H1 (cell line): ENCODE data around the gene CCT4. TPM values are rescaled to one million over a fixed set of nuclear protein-coding genes. Genes with fewer than 3 reads are reported as not detected.

Source experiments
- CTCF ChIA-PET: fragments of 300-600 bp; sonication (Branson Sonifier 250); formaldehyde crosslinking; loops from one replicate; lab custom pipeline; 2021; ENCODE audit not compliant: partially characterized antibody; lab: Charles Lee
- POLR2A ChIA-PET: fragments of 300-600 bp; sonication (Branson Sonifier 250); formaldehyde crosslinking; loops from one replicate; lab custom pipeline; 2021; ENCODE audit warnings: inconsistent platforms; ENCODE audit not compliant: partially characterized antibody; lab: Charles Lee
- DNase-seq, 2 experiments: peaks; one replicate each; pipeline versions ENCODE4 v3.0.0 to v3.0.0-alpha.2; 2010 to 2022; ENCODE audit warnings: low spot score in 2 of 2, low read depth in 1 of 2, mixed read lengths in 1 of 2
- FAIRE-seq: peaks from 2 replicates; lab custom pipeline; 2011; peaks lifted over from hg19 to GRCh38; lab: Jason Lieb, UNC
- H2AFZ ChIP-seq: 2 replicates; pipeline ENCODE4 v1.8.1; 2012; ENCODE audit warnings: low read length, inconsistent platforms
- H2AK5ac ChIP-seq: 2 replicates; pipeline ENCODE4 v1.6.1; 2013; ENCODE audit warnings: low read depth, low read length
- H2BK120ac ChIP-seq: replicated peaks from 2 replicates; pipeline ENCODE3; 2013; ENCODE audit warnings: low read depth, low read length, inconsistent platforms
- H2BK12ac ChIP-seq: 2 replicates; pipeline ENCODE4 v1.6.1; 2013; ENCODE audit warnings: low read depth, low read length
- H2BK15ac ChIP-seq: 2 replicates; pipeline ENCODE4 v1.6.1; 2013; ENCODE audit warnings: low read length
- H2BK20ac ChIP-seq: 2 replicates; pipeline ENCODE4 v1.6.1; 2013; ENCODE audit warnings: low read length
- H2BK5ac ChIP-seq: 2 replicates; pipeline ENCODE4 v1.6.1; 2013; ENCODE audit warnings: low read depth, low read length
- H3K14ac ChIP-seq: 2 replicates; pipeline ENCODE4 v1.6.1; 2013; ENCODE audit warnings: inconsistent platforms; ENCODE audit not compliant: insufficient read length
- H3K18ac ChIP-seq: 2 replicates; pipeline ENCODE4 v1.6.1; 2013; ENCODE audit warnings: low read length; ENCODE audit errors: extremely low read depth
- H3K23ac ChIP-seq: 2 replicates; pipeline ENCODE4 v1.6.1; 2013; ENCODE audit warnings: inconsistent platforms; ENCODE audit not compliant: insufficient read length
- H3K23me2 ChIP-seq: 2 replicates; pipeline ENCODE4 v1.6.1; 2013; ENCODE audit warnings: low read depth, low read length
- H3K27ac ChIP-seq: 2 replicates; pipeline ENCODE4 v1.6.1; 2011; ENCODE audit warnings: low read depth, low read length, inconsistent platforms
- H3K27me3 ChIP-seq, 4 experiments: replicated peaks in 1 of 4; 1 replicate in 1 of 4; 2 replicates in 3 of 4; pipeline versions ENCODE4 v1.6.1 to v1.8.1; 2011 to 2013; ENCODE audit warnings: low read length in 3 of 4, mild to moderate bottlenecking in 3 of 4, inconsistent platforms in 2 of 4, mixed read lengths in 2 of 4, moderate library complexity in 1 of 4; ENCODE audit not compliant: control insufficient read depth in 3 of 4, insufficient read depth in 3 of 4; ENCODE audit errors: extremely low read depth in 1 of 4
- H3K36me3 ChIP-seq, 4 experiments: 2 replicates each; pipeline versions ENCODE4 v1.6.1 to v1.8.1; 2011 to 2013; ENCODE audit warnings: mild to moderate bottlenecking in 4 of 4, low read length in 3 of 4, moderate library complexity in 2 of 4, control low read depth in 1 of 4, inconsistent platforms in 1 of 4; ENCODE audit not compliant: insufficient read depth in 4 of 4, control insufficient read depth in 2 of 4
- H3K4ac ChIP-seq: replicated peaks from 2 replicates; pipeline ENCODE3; 2013; ENCODE audit warnings: low read length, low read depth, mixed read lengths, inconsistent platforms; ENCODE audit not compliant: insufficient read length
- H3K4me1 ChIP-seq, 4 experiments: replicated peaks in 1 of 4; 1 replicate in 1 of 4; 2 replicates in 3 of 4; pipeline versions ENCODE4 v1.6.1 to v1.8.1; 2011 to 2013; ENCODE audit warnings: low read length in 3 of 4, inconsistent platforms in 2 of 4, mixed read lengths in 1 of 4; ENCODE audit not compliant: insufficient read depth in 4 of 4, control insufficient read depth in 3 of 4
- H3K4me2 ChIP-seq, 2 experiments: 2 replicates each; pipeline versions ENCODE4 v1.6.1 to v1.8.1; 2011 to 2013; ENCODE audit warnings: low read depth in 2 of 2, low read length in 2 of 2, control low read depth in 1 of 2, inconsistent platforms in 1 of 2, mild to moderate bottlenecking in 1 of 2; ENCODE audit not compliant: insufficient read depth in 1 of 2
- H3K4me3 ChIP-seq, 4 experiments: fragments of 200-600, 300-600 bp in 1 of 4; sonication (generic), shearing (Covaris generic), sonication (Bioruptor Twin) in 1 of 4; 2 replicates each; pipeline versions ENCODE4 v1.5.1 to v1.8.1; 2011 to 2016; ENCODE audit warnings: low read length in 4 of 4, low read depth in 3 of 4, control low read depth in 2 of 4, inconsistent platforms in 2 of 4, mild to moderate bottlenecking in 2 of 4, mixed read lengths in 1 of 4, moderate library complexity in 1 of 4; ENCODE audit not compliant: insufficient read depth in 2 of 4; ENCODE audit errors: extremely low read depth in 1 of 4
- H3K56ac ChIP-seq: replicated peaks from 2 replicates; pipeline ENCODE3; 2013; ENCODE audit warnings: low read depth, mild to moderate bottlenecking, mixed read lengths, low read length, inconsistent platforms; ENCODE audit not compliant: insufficient read length
- H3K79me1 ChIP-seq: 2 replicates; pipeline ENCODE4 v1.6.1; 2013; ENCODE audit warnings: low read depth, low read length, control low read depth
- H3K79me2 ChIP-seq, 2 experiments: 2 replicates each; pipeline versions ENCODE4 v1.6.1 to v1.8.1; 2012 to 2013; ENCODE audit warnings: low read length in 2 of 2, mild to moderate bottlenecking in 2 of 2, inconsistent platforms in 1 of 2; ENCODE audit not compliant: insufficient read depth in 2 of 2, control insufficient read depth in 1 of 2
- H3K9ac ChIP-seq, 4 experiments: replicated peaks in 1 of 4; 1 replicate in 1 of 4; 2 replicates in 3 of 4; pipeline versions ENCODE4 v1.6.1 to v1.8.1; 2011 to 2013; ENCODE audit warnings: low read depth in 3 of 4, low read length in 3 of 4, control low read depth in 2 of 4, mild to moderate bottlenecking in 2 of 4, moderate library complexity in 2 of 4, inconsistent platforms in 1 of 4; ENCODE audit errors: extremely low read depth in 1 of 4
- H3K9me3 ChIP-seq, 2 experiments: 2 replicates each; pipeline versions ENCODE4 v1.6.1 to v1.8.1; 2012 to 2013; ENCODE audit warnings: mild to moderate bottlenecking in 2 of 2, moderate library complexity in 2 of 2, control low read depth in 1 of 2, inconsistent platforms in 1 of 2, low read depth in 1 of 2, low read length in 1 of 2, mixed read lengths in 1 of 2; ENCODE audit not compliant: insufficient read depth in 2 of 2
- H4K20me1 ChIP-seq, 2 experiments: replicated peaks in 1 of 2; 2 replicates each; pipeline versions ENCODE3 to v1.8.1; 2011 to 2013; ENCODE audit warnings: inconsistent platforms in 2 of 2, low read length in 2 of 2, mild to moderate bottlenecking in 1 of 2; ENCODE audit not compliant: insufficient read depth in 2 of 2, control insufficient read depth in 1 of 2
- H4K5ac ChIP-seq: 2 replicates; pipeline ENCODE4 v1.6.1; 2013; ENCODE audit warnings: low read length, low read depth, mixed read lengths, inconsistent platforms; ENCODE audit not compliant: insufficient read length
- H4K8ac ChIP-seq: 2 replicates; pipeline ENCODE4 v1.8.0; 2013; ENCODE audit warnings: mild to moderate bottlenecking, moderate library complexity, low read length, inconsistent platforms; ENCODE audit not compliant: insufficient read depth; ENCODE audit errors: extremely low read depth
- H4K91ac ChIP-seq: replicated peaks from 2 replicates; pipeline ENCODE3; 2013; ENCODE audit warnings: low read length, mixed read lengths, inconsistent platforms; ENCODE audit not compliant: insufficient read length
- CEBPB ChIP-seq: IDR thresholded peaks from 2 replicates; pipeline ENCODE4 v1.6.1; 2012; ENCODE audit warnings: low read depth, low read length
- EZH2 ChIP-seq: fragments of 200-600 bp; sonication (generic); IDR thresholded peaks from 2 replicates; pipeline ENCODE4 v1.7.1; 2012; ENCODE audit warnings: low read depth, mild to moderate bottlenecking, moderate library complexity, low read length, inconsistent platforms; ENCODE audit not compliant: severe bottlenecking
- MAFK ChIP-seq: IDR thresholded peaks from 2 replicates; pipeline ENCODE4 v1.6.1; 2012; ENCODE audit warnings: low read depth, mild to moderate bottlenecking, improper control_type of control experiment, low read length
- NANOG ChIP-seq: IDR thresholded peaks from 2 replicates; pipeline ENCODE4 v1.6.1; 2011; ENCODE audit warnings: low read length, low read depth, mild to moderate bottlenecking, inconsistent platforms; ENCODE audit not compliant: insufficient read depth, poor library complexity, severe bottlenecking
- SRF ChIP-seq: IDR thresholded peaks from 2 replicates; pipeline ENCODE4 v1.6.1; 2011; ENCODE audit warnings: mild to moderate bottlenecking, low read depth, low read length, moderate library complexity
- WGBS, 2 experiments: shearing (Covaris generic) in 1 of 2; methylation state at CpG; one replicate each; pipeline versions ENCODE4 v1.1.6 to v1.1.7; 2013 to 2015; ENCODE audit warnings: low lambda C conversion rate in 2 of 2, mixed read lengths in 2 of 2, inconsistent platforms in 1 of 2, low coverage in 1 of 2, missing lambda C conversion rate in 1 of 2; ENCODE audit not compliant: insufficient replicate concordance in 2 of 2, insufficient coverage in 1 of 2, insufficient read length in 1 of 2; ENCODE audit errors: extremely low coverage in 1 of 2, missing lambda C conversion rate in 1 of 2; 5-methylcytosine and 5-hydroxymethylcytosine counted together
- polyA plus RNA-seq, 7 experiments: library from polyadenylated mRNA; depleted of rRNA in 3 of 7; stranded (reverse) in 5 of 7; unstranded in 2 of 7; fragments of >200 nt in 5 of 7; fragments of 200-250 nt in 2 of 7; gene quantifications; 1 replicate in 5 of 7; 2 replicates in 1 of 7; 4 replicates in 1 of 7; pipeline versions ENCODE4 v1.2.1 to v1.2.3, GENCODE V29; 2011 to 2013; ENCODE audit warnings: missing spikeins in 2 of 7, mixed read lengths in 2 of 7
- total RNA-seq: library from RNA; stranded (reverse); fragmentation: NEBNext Ultra II Directional; extraction: Animal tissue kit (Norgen Biotek cat#: 25700); gene quantifications from 2 replicates; pipeline ENCODE4 v1.2.1, GENCODE V29; 2021
- TF ChIP-seq, protein P1 (sequence below): IDR thresholded peaks from 2 replicates; pipeline ENCODE4 v1.6.1; 2012; ENCODE audit warnings: low read length, inconsistent platforms

Gene CCT4
- total and polyA plus RNA-seq, 2 of the 8 experiments (the other 6 are each of a cell fraction or from before 2014, with no cell fraction given) = 129 to 359 TPM

DNA sequence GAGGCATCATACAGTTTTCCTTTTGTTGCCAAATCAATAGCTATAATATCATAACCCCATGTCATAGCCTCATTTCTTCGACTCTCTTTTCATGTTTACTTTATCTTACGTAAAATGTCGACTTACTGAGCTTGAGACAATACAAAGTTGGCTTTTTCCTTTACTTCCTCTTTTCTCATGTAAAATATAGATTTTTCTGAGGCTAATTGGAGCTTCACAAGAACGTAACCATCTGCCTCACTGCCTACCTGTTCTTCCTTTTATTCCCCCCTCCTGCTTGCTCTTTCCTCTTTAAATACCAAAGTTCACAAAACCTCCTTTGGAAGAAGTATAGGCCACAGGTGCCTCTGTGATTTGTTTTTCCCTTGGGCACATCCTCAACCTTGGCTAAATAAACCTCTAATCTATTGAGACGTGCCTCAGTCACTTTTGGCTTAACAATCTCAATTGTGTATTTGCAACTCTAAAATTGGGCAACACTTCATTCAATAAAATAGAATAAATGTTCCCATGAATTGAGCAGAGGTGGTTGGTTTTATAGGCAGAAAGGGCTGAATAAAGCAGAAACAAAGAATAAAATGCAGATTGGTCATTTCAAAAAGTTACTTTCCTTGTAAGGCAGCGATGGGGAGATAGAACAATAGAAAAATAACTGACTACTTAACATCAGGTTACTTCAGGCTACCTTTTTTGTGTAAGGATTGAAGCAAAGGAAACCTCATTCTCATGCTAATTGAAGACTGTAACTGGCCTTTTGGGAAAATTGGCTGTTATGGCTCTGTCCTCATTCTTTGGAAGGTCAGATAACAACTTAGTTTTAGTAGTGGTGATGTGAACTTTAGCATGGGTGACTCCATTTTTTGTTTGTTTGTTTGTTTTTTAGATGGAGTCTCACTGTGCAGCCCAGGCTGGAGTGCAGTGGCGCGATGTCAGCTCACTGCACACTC is 38.3 kb upstream of the CCT4 start:
- Histone ChIP-seq H3K4ac (no peak overlapping the region), H3K56ac (no peak overlapping the region), H3K9ac (no peak overlapping the region), H3K27me3 (0 out of 7 replicates have a peak, but pooled peaks cover 0 to 2% (median 0%) of the 10 kb centered on the region in 4 experiments), H3K18ac (no peak overlapping the region), H4K8ac (no peak overlapping the region), H3K14ac (no peak overlapping the region), H3K27ac (no peak overlapping the region), H2BK20ac (no peak overlapping the region), H2BK120ac (no peak overlapping the region), H3K4me3 (no peak overlapping the region; a peak in 1 of 8 replicates), H3K4me1 (no peaks in the 10 kb centered on the region), H3K23me2 (0 out of 2 replicates have a peak, but pooled peaks cover 2% of the 10 kb centered on the region), H2BK12ac (no peak overlapping the region), H4K91ac (no peak overlapping the region), H2BK5ac (0 out of 2 replicates have a peak overlapping the region, but pooled peaks have one; percentile 3), H3K79me1 (no peaks in the 10 kb centered on the region), H3K4me2 (no peak overlapping the region), H2AK5ac (no peak overlapping the region), H3K36me3 (0 out of 8 replicates have a peak, but pooled peaks cover 0 to 3% (median 0%) of the 10 kb centered on the region in 4 experiments), H3K79me2 (no peaks in the 10 kb centered on the region), H3K23ac (no peak overlapping the region), H2BK15ac (no peak overlapping the region), H4K5ac (peak overlapping the region; percentile 42), H4K20me1 (no peaks in the 10 kb centered on the region), H3K9me3 (peaks cover 0 to 8% of the 10 kb centered on the region in 2 experiments; a peak in 2 of 4 replicates), H2AFZ (no peak overlapping the region)
- no peak for DNase-seq
- WGBS, 2 experiments = 90% methylated on average over 8 of the region's 8 CpGs; no CpG with 5 or more reads in 1 of the 2 experiments
- TF ChIP-seq, protein P1, sequence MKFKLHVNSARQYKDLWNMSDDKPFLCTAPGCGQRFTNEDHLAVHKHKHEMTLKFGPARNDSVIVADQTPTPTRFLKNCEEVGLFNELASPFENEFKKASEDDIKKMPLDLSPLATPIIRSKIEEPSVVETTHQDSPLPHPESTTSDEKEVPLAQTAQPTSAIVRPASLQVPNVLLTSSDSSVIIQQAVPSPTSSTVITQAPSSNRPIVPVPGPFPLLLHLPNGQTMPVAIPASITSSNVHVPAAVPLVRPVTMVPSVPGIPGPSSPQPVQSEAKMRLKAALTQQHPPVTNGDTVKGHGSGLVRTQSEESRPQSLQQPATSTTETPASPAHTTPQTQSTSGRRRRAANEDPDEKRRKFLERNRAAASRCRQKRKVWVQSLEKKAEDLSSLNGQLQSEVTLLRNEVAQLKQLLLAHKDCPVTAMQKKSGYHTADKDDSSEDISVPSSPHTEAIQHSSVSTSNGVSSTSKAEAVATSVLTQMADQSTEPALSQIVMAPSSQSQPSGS = no peak
- no peak for TF ChIP-seq MAFK
- TF ChIP-seq NANOG = no peak
- TF ChIP-seq SRF = no peak
- TF ChIP-seq EZH2 = no peak
- TF ChIP-seq CEBPB = no peak
- FAIRE-seq = no peak
- ChIA-PET CTCF (interaction anchor here (0.7 to 1.8 kb wide), 3 partner anchors 16 to 334 kb away, joined by 3 to 5 read pairs (median 3); no protein-coding TSS in a partner anchor), POLR2A (interaction anchor here (1.4 kb wide), 1 partner anchor 11 kb away, joined by 3 read pairs; no protein-coding TSS in a partner anchor)
